Ammon's horn (tissue), 1 donor: ENCODE data around the gene TRAPPC2B.

Experiments
- DNase-seq: peaks from one replicate; pipeline ENCODE4 v3.0.0-alpha.2; 2016; ENCODE audit warnings: low spot score

TRAPPC2B gene

DNA sequence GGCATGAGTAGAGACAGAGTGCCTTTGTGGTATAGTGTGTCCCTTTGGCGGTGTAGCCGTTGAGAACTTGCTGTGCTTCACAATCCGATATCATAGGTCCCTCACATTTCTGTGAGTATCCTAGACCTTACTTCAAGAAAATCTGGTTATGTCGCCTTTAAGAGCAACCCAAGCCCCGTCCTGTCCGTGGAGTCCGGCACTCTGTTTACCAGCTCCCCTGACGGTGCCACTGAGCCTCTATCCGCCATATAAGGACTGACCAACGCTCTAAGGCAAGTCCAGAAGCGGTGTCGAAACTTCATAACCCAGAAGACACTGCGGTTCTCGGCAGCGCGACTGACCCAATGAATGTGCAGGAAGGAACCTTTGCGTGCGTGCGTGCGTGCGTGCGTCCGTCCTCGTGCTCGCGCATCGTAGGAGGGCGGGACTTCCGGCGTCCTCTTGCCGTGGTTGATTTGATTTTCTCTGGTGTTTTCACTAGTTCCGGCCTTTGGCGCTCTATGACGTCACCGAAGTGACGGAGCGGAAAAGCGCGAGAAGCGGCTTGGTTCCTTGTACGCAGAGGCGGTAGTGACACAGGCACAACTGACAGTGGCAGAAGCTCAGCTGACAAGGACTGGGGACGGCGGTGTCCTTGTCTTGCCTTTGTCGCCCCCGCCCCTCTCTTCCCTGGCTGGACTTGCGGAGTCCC, at the start of gene TRAPPC2B, which contains the start of gene ZNF547:
TSS of gene TRAPPC2B (plus strand) at position 555 of the 691 bp plus-strand sequence. CDS start 1,283 bp downstream, outside the sequence.
TSS of gene ZNF547 (plus strand) at position 555 of the 691 bp plus-strand sequence. CDS start 5,005 bp downstream, outside the sequence.
- peak; percentile 99 for DNase-seq

DNA sequence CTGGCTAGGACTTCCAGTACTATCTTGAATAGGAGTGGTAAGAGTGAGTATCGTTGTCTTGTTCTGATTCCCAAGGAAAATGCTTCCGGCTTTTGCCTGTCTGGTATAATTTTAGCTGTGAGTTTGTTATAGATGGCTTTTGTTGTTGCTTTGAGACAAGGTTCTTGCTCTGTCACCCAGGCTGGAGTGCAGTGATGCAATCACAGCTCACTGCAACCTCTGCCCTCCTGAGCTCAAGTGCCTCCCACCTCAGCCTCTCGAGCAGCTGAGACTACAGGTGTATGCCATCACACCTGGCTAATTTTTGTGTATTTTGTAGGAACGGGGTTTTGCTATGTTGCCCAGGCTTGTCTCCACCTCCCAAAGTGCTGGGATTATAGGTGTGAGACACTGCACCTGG, 49.2 kb upstream of the TRAPPC2B start:
- no peak for DNase-seq

DNA sequence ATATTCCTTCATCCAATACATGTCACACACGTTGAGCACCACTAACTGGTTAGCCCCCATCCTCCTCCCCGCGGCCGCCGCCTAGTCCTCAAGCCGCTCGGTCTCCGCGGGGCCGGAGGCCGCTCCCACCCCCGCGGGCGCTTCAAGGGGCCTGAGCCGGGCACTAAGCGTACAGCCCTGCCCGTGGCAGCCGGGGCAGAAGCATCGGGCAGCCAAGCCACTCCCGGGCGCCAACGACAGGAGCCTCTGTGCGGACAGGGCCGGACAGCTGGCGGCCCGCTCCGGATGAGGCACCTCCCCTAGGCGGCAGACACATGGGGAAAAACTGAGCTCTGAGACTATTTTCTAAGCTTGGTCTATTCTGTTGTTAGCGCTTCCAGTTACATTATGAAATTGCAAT, 45.8 kb upstream of the TRAPPC2B start:
- DNase-seq: no peak

DNA sequence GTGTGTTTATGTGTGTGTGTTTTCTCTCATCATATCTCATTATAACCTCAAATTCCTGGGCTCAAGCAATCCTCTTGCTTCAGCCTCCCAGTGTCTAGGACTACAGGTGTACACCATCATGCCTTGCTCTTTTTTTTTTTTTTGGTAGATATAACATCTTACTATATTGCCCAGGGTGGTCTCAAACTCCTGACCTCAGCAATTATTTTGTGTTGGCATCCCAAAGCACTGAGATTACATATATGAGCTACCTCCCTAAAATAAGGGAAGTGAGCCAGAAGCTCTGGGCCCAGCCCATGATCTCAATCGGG, 43.5 kb upstream of the TRAPPC2B start:
- DNase-seq: no peak

DNA sequence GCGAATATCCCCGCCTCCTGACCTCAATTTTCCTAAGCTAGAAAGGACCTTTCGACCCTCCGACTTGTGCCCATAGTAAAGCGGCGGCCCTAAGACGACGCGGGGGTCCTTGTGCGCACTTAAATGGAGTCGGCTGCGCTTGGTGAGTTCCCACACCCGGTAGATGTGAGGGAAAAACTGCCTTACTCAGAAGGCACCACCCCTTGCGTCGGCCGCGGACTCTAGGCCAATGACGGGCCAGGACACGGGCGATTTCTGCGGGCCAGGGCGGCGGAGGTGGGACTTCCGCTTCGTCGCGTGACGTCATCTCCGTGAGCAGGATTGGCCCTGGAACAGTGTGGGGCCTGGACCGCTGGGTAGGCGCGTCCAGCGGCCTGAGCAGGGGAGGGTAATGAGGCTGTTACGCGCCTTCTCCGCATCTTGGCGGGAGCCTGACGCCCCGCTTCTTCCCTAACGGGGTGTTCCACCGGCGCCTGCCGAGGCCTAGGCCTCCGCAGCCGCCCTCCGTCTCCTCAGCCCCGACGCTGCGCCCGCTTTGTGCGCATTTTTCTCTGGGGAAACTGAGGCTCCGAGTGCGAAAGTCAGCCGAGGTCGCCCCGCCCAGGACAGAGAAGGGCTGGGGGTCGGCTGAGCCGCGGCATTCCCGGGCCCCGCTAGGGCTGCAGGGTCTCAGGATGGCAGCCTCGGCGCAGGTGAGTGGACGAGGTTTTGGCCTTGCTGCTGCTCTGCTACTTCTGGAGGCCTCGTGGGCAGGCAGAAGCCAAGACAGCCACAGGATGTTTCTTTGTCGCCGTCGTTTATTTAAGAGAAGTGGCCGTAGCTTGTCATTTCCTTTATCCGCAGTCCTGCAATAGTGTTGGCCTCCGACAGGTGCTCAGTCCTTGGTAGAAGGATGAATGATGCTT, 42.9 kb upstream of the TRAPPC2B start, which contains the start of gene ZNF543:
TSS of gene ZNF543 (plus strand) at position 293 of the 905 bp plus-strand sequence. CDS start at position 675, 382 bp downstream.
- peak; percentile 98 for DNase-seq

DNA sequence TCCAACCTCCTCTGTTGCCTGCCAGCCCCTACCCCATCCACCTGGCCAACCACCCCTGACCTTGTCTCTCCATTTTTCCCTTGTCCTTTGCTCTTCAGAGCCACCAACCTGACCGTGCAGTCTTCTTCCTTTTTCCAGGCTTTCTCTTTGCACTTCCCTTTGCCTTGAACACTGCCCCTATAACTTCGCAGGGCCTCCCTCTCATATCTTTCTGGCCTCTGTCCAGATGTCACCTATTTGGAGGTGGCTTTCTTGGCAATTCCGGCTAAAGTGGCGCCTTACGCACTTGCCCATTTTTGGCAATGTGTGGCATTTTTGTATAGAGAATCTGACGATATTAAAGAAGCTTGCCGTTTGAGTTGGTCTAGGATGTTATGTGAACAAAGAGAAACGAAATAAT, 42.2 kb upstream of the TRAPPC2B start:
- DNase-seq: no peak

DNA sequence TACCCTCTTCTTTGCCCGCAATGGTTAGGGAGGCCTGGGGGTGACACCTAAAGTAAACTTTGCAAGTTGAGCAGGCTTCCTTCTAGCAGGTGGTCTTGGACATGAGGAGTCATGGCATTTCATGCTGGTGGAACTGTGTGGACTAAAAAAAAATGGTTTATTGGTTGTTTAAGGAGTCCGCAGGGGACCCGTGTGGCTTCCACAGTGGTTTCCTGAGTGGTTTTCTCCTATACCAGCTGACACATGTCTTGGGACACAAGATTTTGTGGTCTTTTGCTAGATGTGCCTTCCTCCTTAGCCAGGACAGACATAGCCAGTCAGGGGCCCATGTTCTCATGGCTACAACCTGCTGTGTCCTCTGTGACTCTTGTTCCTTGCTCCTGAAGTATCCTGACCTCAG, 41.6 kb upstream of the TRAPPC2B start:
- DNase-seq: no peak

DNA sequence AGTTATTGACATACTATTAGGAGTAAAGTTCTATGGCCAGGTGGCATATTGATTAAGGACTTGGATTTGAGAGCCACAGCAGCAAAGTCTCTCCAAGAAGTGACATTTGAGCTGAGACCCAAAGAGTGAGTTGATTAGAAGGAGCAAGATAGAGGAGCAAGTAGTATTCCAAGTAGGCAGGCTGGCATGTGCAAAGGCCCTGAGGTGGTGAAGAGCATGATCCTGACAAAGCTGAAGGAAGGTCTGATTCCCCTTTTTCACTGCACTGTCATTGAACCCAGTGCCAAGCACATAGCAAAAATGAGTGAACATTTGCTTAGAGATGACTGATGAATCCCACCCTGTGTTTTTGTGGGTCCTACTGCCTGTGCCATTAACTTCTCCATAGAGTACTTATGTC, 38.4 kb upstream of the TRAPPC2B start:
- DNase-seq: no peak

DNA sequence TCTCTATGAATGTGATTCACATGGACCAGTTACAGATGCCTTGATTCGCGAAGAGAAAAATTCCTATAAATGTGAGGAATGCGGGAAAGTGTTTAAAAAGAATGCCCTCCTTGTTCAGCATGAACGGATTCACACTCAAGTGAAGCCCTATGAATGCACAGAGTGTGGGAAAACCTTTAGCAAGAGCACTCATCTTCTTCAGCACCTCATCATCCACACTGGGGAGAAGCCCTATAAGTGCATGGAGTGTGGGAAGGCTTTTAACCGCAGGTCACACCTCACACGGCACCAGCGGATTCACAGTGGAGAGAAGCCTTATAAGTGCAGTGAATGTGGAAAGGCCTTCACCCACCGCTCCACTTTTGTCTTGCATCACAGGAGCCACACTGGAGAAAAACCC, 35.4 kb upstream of the TRAPPC2B start:
- DNase-seq: no peak

DNA sequence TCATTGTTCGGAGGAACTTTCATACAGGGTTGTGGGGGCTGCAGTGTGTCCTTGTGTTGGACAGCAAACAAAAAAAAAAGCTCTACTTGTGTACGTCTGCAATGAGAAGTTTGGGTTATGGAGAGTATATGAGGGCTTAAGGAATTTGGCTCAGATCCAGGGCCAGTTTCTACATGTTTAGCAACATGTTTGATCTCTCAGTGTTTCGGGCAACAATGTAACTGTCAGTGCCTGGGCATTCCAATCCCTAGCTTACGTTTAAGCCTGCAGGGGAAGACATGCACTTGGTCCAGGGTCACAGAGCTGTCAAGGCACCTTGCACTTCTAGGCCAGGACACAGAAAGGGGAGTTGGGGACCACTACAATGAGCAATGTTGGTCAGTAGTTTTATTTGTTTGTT, 29.2 kb upstream of the TRAPPC2B start:
- DNase-seq: no peak

DNA sequence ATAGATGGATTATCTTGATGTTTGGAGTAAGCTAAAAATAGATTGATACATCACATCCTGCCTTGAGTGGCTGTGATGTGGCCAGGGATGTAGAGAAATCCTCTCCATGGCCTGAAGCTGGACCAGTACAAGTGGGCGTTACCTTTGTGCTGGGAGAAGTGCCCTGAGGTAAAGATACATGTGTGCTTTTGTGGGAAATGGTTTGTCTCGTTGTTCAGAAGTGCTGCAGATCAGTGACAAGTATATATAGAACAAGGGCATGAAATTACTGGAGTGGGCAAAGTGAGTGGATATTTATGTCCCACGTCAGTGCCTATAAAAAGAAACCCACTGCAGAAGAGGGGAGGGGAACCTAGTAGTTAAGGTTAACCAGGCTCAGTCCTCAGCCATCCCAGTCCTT, 24.5 kb upstream of the TRAPPC2B start:
- DNase-seq: no peak

DNA sequence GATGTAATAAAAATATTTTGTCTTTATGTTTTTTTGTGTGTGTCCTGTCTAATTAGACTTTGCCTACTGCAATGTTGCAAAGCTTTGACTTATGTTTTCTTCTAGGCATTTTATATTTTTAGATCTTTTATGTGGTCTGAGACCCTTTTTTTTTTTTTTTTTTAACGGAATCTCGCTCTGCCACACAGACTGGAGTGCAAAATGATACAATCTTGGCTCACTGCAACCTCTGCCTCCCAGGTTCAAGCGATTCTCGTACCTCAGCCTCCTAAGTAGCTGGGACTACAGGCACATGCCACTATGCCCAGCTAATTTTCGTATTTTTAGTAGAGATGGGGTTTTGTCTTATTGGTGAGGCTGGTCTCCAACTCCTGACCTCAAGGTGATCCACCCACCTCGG, 20.8 kb upstream of the TRAPPC2B start:
- no peak for DNase-seq

DNA sequence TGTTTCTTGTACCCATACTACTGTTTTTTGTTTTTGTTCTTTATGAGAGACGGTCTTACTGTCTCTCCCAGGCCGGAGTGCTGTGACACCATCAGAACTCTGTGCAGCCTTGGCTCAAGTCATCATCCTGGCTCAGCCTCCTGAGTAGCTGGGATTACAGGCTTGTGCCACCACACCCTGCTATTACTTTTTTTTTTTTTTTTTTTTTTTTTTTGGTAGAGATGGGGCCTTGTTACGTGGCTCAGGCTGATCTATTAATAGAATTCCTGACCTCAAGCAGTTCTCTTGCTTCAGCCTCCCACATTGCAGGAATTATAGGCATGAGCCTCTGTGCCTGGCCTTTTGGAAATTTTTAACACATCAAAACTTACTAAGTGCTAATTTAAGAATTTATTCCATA, 15.2 kb upstream of the TRAPPC2B start:
- no peak for DNase-seq

DNA sequence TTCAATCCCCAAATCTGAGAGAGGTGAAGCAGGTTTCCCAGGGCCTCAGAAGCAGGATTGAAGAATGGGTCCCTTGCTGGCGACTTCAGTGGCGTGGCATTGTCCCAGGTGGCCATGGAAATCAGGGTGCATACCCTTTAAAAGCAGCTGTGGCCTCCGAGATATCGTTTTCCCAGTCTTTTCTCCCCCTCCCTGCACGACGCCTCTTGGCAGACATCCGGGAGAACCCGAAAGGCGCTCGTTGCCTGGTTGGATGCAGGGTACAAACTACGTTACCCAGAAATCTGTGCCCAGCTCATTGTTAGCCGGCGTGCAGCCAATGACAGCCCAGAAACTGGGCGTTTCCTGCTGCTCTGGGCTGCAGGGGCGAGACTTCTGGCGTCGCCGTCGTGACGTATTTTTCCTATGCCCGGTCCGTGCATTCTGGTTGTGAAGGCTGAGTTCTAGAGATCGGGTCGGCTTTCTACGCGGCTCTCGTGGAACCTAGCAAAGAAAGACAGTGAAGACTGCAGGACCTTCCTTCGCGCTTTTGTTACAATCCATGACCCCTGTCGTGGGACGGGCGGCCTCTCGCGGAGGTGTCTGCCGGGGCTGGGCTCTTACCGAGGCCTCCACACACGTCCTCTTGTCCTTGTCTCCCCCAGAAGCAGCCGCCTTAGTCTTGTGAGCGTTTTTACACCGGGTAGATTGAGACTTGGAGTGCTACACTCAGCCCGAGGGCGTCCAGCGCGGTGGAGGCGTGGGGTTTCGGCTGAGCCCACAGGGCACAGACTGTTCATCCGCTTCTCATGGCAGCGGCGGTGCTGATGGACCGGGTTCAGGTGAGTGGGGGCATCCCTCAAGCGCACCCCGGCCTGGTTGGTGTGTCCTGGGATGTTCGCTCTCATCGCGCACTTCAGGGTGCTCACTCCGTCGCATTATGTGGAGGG, 12.2 kb upstream of the TRAPPC2B start, which contains the start of gene ZNF304:
TSS of gene ZNF304 (plus strand) at position 395 of the 929 bp plus-strand sequence. CDS start at position 789, 394 bp downstream.
- DNase-seq: peak; percentile 98

DNA sequence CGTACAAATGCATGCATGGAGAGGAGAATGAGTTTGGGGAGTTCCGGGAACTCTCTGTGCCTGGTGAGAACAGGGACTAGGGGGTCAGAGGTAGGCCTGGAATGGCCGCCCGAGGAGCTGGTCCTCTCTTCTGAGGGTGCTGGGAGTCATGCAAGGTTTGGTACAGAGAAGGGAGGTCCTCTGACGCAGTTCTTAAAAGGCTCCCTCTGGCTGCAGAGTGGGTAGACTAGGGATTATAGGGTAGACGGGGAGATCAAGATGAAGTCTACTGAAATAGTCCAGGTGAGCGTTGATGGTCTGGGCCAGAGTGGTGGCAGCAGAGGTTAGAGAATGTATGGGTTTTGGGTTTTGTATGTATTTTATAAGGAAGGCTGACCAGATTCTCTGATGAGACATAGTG, 11.5 kb upstream of the TRAPPC2B start:
- no peak for DNase-seq

DNA sequence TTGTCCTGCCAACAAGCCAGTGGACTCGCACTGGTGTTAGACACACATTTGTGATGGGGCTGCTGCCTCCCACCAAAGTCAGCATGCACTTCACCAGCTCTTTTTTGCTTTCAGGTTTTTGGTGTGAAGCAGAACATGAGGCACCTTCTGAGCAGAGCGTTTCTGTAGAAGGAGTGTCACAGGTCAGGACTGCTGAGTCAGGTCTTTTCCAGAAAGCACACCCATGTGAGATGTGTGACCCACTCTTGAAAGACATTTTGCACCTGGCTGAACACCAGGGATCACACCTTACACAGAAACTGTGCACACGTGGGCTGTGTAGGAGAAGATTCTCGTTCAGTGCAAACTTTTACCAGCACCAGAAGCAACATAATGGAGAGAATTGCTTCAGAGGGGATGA, 7.4 kb upstream of the TRAPPC2B start:
- DNase-seq: no peak

DNA sequence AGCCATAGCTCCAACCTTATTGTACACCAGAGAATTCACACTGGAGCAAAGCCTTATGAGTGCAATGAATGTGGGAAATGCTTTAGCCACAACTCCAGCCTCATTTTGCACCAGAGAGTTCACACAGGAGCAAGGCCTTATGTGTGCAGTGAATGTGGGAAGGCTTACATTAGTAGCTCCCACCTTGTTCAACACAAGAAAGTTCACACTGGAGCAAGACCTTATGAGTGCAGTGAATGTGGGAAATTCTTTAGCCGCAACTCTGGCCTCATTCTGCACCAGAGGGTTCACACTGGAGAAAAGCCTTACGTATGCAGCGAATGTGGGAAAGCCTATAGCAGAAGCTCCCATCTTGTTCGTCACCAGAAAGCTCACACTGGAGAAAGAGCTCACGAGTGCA, 5.9 kb upstream of the TRAPPC2B start:
- DNase-seq: no peak

DNA sequence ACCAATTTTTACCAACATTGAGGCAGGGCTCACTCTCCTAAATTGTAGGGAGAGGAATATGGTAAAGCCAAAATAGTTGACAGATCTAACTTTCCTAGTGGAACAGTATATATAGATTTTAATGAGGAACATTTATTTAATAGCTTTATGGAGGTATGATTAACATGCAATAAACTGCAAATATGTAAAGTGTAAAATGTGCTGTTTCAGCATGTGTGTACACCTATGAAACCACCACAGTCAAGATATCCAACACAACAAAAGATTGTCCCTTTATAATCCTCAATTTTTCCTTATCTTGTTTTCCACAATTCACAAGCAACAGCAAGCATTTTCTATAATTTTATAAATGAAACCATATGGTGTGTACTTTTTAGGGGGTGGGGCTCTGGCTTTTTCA, 4.1 kb upstream of the TRAPPC2B start:
- DNase-seq: no peak

DNA sequence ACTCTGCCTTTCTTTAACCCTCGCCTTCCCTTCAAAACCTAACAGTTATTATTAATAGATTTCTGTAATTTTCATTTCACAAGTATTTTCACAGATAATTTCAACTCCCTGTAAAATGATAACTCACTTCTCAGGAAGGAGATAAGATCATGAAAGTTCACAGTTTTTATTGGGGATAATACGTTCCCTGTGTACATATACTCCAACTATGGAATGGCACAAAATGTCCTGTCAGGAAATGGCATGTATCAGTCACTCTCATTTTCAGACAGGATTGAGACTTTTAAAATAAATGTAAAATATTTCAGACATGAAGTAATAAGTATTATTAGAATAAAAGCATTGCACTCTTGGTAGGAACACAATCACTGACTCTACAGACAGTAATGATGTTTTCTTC, 932 bp upstream of the TRAPPC2B start:
- no peak for DNase-seq

DNA sequence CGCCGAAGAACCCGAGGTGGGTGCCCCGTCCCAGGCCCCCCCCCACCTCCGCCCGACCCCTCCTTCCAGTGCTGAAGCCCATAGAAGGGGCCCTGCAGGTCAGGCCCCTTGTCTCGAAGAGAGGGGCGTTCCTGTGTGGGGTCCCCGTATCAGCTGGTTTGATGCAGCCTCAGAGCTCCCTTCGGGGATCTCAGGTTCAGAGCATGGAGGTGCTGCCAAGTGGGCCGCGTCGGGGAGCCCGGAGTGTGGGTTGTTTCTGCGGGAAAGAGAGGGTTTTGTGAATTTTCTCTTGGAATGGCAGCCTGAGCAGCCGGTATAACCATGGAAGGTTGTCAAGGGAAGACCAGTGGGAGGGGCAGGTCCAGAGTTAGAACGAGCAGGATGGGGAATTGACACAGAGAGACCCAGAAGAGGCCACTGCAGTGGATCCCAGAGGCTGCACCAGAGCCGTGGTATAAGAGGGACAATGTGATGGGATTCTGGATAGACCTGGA, 384 bp downstream of the TRAPPC2B start:
- DNase-seq: no peak

DNA sequence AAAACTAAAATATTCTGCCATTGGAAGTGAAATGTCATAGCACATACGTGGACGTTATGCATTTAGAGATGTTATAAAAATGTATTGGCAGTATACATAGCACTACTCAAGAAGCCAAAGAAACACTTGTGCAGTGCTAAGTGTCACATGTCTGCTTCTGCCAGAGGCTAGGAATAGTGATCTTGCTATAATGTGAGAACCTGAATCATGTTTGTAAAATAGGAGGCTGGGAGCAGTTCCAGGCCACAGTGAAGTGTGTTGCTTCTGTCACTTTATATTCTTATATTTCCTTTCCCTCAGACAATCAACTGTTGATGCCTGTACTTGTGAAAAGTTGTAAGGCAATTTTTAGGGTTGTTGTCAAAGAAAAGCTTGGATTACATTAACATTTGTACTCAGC, 3.4 kb downstream of the TRAPPC2B start:
- no peak for DNase-seq

DNA sequence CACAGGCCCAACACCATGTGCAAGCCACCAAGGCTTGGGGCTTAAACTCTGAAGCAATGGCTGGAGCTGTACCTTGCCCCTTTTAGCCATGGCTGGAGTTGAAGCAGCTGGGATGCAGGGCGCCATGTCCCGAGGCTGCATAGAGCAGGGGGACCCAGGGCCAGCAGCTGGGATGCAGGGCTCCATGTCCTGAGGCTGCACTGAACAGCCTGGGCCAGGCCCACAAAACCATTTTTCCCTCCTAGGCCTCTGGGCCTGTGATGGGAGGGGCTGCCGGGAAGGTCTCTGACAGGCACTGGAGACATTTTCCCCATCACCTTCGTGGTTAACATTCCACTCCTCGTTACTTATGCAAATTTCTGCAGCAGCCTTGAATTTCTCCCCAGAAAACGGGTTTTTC, 10.8 kb downstream of the TRAPPC2B start:
- no peak for DNase-seq
